T47D (cell line): Measurements from ENCODE around the gene KIF13A.
A peak's percentile ranks its signal among the peaks of the same experiment; 100 is the strongest.

ENCODE experiments used
- DNase-seq, 2 experiments: peaks; one replicate each; pipeline versions ENCODE4 v3.0.0 to v3.0.0-alpha.2; 2011 to 2012; ENCODE audit warnings: low read depth in 1 of 2, low spot score in 1 of 2
- JUND ChIP-seq: IDR thresholded peaks from 2 replicates; pipeline ENCODE4 v1.6.1; 2012; ENCODE audit warnings: low read depth
- in situ Hi-C: cut with HindIII; loops from 2 replicates; pipeline ENCODE4 v1.10.0; 2016; ENCODE audit warnings: low sequenced_read_pairs, low pct_unique_long_range_greater_than_20kb

KIF13A gene

DNA sequence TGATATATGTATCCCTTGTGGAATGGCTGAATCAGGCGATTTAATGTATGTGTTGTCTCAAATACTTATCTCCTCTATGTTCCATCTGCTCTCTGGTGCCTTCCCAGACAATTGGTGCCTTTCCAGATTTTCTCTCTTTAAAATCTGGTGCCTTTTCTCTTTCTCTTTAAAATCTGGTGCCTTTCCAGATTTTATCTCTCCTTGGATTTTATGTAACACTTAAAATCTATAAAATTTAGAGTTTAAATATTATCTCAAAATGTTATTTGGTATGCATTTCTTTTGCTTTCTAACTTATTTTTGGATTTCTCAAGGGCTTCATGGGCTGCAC, 116.3 kb downstream of the KIF13A start:
- no peak for TF ChIP-seq JUND
- in situ Hi-C loops = no loop called here
- no peak for DNase-seq

DNA sequence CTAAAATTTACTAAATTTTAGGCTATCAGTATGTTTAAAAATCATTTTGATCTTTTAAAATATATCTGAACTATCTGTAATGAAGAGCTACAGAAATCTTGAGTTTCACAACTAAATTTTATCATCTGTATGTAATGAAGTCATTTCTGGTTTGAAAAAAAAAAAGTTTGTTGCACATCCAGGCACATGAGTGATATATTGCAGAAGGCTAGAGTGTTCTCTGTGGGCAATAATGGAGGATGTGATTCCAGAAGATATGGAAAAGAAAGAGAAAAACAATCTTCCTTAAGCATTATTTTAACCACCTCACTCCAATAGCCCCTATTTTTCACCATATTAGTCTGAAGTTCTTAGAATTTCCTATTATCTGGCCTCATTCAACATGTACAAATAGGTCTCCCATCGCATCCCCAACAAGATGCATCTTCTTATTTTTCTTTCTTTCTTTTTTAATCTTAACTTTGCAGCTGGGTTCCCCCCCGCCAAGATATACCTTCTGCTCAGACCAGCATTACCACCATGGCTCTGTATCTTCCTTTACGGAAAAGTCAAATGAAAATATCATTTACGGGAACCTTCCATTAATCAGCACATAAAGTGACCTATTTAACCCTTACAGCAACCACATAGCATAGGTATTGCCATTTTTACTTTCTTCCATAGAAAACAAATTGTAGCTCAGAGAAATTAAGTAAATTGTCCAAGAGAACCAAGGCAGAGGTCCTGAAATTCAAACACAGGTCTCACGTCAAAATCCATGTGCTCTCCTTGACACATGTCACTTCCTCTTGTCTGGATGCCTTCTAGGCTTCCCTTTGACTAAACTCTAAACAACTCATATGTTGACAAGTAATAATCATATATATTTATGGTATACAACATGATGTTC, 116.9 kb downstream of the KIF13A start:
- in situ Hi-C loops = no loop called here
- TF ChIP-seq JUND = no peak
- DNase-seq = no peak

DNA sequence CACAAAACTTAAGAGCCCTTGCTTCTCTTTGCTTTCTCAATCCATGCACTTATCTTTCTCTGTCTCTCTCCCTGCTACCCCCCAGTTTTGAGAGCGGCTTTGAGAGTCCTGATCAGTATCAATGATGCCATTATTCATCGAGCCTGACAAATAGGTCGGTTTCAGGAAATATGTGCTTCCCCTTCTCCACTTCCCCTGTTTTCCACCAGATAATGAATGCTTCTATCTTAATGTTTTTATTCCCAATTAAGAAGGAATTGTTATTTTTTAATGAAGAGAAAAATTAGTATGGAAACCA, 117.7 kb downstream of the KIF13A start:
- TF ChIP-seq JUND = no peak
- DNase-seq = no peak
- in situ Hi-C loops = no loop called here

DNA sequence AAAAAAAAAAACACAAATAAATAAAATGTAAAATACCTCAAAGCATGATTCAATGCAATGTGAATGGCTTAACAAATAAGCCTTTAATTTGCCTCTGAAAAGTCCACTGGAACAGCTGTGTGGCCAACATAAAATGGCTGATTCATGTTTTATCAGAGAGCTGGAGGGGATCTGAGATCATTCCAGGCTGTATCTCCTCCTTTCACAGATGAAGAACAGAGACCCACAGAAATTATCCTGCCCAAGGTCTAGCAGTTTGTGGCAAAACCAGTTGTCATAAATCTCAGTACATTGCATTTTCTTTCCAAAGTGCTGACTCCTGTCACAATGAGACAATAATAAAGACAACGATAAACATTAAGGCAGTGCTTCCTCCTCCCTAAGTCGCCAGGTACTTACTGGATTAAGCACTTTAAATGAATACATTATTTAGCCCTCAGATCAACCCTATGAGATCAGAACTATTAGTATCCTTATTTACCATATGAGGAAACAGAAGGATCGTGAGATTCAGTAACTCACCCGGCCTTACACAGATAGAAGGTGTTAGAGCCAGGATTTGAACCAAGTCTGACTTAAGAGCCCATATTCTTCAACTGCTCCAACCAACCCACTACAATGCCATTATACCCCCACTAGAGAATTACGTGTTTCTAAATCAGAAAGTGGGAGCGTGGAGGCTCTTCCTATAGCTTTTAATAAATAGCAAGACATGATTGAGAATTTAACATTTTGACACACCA, 118.3 kb downstream of the KIF13A start:
- in situ Hi-C loops = no loop called here
- DNase-seq = no peak
- no peak for TF ChIP-seq JUND

DNA sequence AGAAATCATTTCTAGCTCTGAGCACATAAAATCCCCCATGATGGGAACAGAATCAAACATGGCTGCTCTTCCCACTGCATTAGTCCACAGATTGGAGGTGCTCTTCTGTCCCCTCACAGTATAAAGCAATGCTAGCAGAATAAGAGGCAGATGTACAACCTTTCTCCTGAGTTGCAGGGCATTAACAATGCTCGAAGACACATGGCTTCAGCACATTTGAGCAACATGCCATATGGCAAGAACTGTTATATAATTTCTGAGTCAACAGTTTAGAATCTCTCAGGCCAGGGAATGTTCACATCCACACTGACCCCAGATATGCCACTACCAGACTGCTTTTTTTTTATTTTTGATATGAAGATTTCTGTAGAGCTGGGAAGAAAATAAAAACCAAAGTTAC, 119.6 kb downstream of the KIF13A start:
- DNase-seq = no peak
- no peak for TF ChIP-seq JUND
- in situ Hi-C loops = no loop called here

DNA sequence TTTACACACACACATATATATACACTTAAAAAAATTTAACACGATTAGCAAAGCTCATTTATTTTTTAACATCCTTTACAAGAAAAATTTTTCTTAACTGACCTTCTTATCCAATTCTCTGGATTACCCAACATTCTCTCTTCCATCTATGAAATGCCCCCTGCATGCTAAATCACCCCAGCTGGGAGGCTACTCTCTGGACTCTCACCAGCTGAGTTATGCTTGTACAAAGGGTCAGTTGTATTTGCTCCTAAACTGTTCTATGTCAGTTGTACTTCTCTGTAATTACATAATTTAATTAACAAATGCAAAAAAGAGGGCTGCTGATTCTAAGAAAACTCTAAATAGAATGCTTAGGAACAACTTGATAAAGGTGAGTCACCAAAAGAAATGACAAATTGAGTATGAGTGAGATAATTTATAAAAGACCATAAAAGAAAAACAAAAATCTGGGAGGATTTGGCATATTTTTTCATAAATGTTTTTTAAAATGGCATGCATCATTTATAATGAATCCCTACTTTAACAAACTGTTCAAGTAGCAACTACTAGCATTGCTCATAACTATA, 120.5 kb downstream of the KIF13A start:
- no peak for DNase-seq
- in situ Hi-C loops = no loop called here
- TF ChIP-seq JUND = no peak

DNA sequence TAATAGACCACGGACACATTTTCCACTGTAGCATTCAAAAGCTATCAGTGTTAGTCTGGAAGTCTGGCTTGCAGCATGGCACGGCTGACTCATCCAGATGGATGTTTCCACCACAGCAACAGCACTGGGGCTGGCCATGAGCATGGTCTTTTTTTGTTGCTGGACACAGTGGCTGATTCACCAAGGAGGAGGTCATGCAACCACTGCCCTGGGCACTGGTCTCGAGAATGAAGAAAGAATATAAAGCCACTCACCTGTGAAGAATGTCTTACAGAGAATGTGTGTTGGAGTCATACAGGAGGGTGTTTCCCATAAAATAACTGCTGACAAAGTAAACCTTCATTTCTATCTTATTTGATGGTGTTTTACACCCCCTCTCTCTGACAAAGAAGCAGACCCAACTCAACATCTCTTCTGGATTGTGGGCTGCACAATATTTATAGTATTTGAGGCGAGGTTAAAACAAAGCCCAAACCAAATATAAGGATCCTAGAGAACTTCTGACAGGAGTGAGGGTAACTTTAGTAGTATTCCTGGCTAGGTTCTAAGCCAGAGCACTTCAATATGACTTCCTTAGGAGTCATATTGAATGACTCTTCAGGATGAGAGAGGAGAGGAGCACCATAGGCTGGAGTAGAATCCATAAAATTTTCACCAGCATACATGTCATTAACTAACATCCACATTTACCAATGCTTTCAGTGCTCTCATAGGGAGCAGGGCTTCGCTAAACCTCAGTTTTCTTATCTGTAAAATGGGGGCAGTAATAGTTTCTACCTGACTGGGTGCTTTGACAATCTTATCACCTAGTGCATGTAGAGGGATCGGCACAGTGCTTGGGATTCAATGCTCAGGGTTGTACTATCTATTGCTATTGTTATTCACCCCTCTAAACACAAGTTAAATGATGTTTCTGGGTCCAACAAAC, 121.4 kb downstream of the KIF13A start:
- peak in 1 of 2 experiments; percentile 31 for DNase-seq
- in situ Hi-C loops = no loop called here

DNA sequence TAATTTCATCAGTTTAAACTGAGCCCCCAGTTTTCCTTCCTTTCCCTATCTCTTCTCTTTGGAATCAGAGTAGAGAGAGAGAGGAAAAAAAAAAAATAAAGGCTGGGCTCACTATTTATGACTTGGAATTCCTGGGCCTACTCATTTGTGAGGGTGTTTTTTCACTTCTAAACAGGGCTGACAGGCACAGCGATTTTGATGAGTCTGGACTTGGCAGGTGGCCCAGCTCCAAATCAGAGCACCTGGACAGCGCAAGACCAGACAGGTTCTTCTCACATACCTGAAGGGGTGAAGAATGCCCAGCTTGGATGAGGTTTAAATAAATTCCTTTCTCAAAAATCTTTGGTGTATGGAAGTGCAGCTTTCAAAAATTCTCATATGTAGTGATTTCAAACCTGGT, 122.2 kb downstream of the KIF13A start:
- peak in 1 of 2 experiments; percentile 67 for DNase-seq
- in situ Hi-C loops = no loop called here
- no peak for TF ChIP-seq JUND

More for the DNA sequence above, 121.4 kb downstream of the KIF13A start:
- no peak for TF ChIP-seq JUND

DNA sequence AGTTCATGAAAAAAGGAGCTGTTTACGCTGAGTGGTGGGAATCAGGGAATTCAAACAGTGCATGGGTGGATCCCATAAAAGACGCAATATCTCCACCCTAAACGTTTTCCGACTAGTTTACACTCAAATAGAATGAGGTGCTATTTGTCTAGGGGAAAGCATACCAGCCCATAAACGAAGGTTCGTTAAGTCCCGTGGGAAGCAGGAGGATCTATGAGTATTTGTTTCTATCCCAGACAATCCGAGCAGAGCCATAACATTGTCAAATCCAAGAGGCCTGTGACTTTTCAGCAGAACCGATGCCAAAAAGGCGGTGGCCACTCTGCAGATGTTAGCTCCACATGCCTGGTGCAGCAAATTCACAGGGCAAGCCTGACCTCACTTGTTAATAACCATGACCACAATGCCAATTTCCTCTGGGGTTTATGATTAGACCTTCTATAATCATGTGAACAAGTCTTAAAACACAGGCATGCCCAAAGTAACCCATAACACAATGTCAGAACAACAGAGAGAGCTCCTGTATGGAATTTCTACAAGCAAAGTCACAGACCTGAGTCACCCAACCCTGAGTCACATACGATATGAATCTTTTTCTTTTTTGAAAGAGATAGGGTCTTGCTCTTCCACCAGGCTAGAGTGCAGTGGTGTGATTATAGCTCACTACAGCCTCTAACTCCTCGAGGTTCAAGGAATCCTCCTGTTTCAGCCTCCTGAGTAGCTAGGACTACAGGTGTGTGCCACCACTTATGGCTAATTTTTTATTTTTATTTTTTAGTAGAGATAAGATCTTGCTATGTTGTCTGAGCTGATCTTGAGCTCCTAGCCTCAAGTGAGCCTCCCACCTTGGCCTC, 123.3 kb downstream of the KIF13A start:
- in situ Hi-C loops = no loop called here
- TF ChIP-seq JUND = no peak
- DNase-seq = no peak

DNA sequence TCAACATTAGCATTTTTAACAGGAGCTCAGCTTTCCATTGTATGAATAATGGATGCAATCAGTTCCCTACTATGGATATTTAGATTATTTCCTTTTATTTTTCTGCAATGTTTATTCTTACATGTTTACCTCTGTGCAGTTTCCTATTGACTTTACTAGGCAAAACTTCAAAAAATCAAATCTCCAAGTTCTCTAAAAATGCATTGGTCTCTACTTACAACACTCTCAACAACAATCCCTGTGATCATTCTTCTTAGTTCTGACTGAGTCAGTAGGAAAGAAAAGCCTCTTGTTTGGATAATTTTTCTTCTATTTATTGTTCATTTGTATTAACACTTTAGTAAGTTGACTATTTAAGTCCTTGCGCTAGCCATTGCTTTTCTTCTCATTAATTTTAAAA, 126.1 kb downstream of the KIF13A start:
- no peak for TF ChIP-seq JUND
- no peak for DNase-seq
- in situ Hi-C loops = no loop called here

DNA sequence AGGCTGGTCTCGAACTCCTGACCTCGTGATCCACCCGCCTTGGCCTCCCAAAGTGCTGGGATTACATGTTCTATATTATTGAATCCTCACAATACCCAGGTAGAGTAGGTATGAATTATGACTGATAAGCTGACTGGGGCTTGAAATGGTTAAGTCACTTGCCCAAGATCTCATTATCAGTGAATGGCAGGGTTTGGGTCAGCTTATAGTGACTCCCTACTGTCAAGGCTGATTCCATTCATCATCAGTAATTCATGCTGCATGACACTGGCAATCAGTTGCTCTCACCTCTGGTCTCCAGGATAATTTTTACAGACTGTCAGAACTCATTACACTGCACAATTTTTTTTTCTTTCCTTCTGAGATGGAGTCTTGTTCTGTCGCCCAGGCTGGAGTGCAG, 127.6 kb downstream of the KIF13A start:
- DNase-seq = no peak
- in situ Hi-C loops = no loop called here

More for the DNA sequence above, 127.6 kb downstream of the KIF13A start:
- TF ChIP-seq JUND = no peak
